Esophagus muscularis mucosa (tissue), 4 donors: ENCODE results near the gene SIDT1.

ENCODE experiments used
- CTCF ChIP-seq, 3 experiments: fragments of 200-600 bp in 2 of 3; fragments of 450-650 bp in 1 of 3; sonication (generic) in 2 of 3; IDR thresholded peaks; one replicate each; pipeline ENCODE4 v1.5.1; 2017 to 2019; ENCODE audit warnings: antibody characterized with exemption in 3 of 3, mild to moderate bottlenecking in 2 of 3, moderate library complexity in 1 of 3
- EP300 ChIP-seq: sonication (generic); formaldehyde crosslinking; IDR thresholded peaks from one replicate; pipeline ENCODE4 v1.6.1; 2017; ENCODE audit warnings: antibody characterized with exemption
- POLR2A ChIP-seq: fragments of 450-650 bp; IDR thresholded peaks from one replicate; pipeline ENCODE4 v1.6.1; 2017; ENCODE audit warnings: antibody characterized with exemption, moderate library complexity, mild to moderate bottlenecking, low read depth
- POLR2AphosphoS5 ChIP-seq, 2 donors: sonication (generic); formaldehyde crosslinking; IDR thresholded peaks; one replicate each; pipeline ENCODE4 v1.6.1; 2017; ENCODE audit warnings: antibody characterized with exemption in 2 of 2

- TF ChIP-seq POLR2AphosphoS5 (IDR thresholded peaks at IDR 0.05): no peak
- no peak for TF ChIP-seq CTCF (IDR thresholded peaks at IDR 0.05)
- TF ChIP-seq EP300: no peak
- TF ChIP-seq POLR2A: no peak
Measured at GRCh38 chr3:113585720-113586119, 53.4 kb downstream of the SIDT1 start.
